PFSK-1 (cell line): ENCODE data around the gene KCNQ1.

Experiments
- FOXP2 ChIP-seq: optimal IDR thresholded peaks from 2 replicates; pipeline ENCODE3; 2011; ENCODE audit warnings: borderline replicate concordance, control low read depth, inconsistent platforms; ENCODE audit not compliant: insufficient read depth; ENCODE audit errors: extremely low read length, extremely low read depth
- POLR2AphosphoS5 ChIP-seq: IDR thresholded peaks from 2 replicates; pipeline ENCODE4 v1.6.1; 2012; ENCODE audit warnings: low read depth, mild to moderate bottlenecking, control low read depth, low read length, moderate library complexity
- SIN3A ChIP-seq: IDR thresholded peaks from 2 replicates; pipeline ENCODE4 v1.6.1; 2012; ENCODE audit warnings: mild to moderate bottlenecking, low read length, moderate library complexity, borderline replicate concordance; ENCODE audit not compliant: insufficient read depth
- TAF1 ChIP-seq: IDR thresholded peaks from 2 replicates; pipeline ENCODE4 v1.6.1; 2012; ENCODE audit warnings: low read length, control low read depth, borderline replicate concordance; ENCODE audit not compliant: insufficient read depth
- TF ChIP-seq, protein P1 (sequence below), 2 experiments: IDR thresholded peaks; 2 replicates each; pipeline versions ENCODE4 v1.6.1 to v1.8.0; 2011 to 2012; ENCODE audit warnings: low read depth in 2 of 2, low read length in 2 of 2, control low read depth in 1 of 2, inconsistent platforms in 1 of 2, mild to moderate bottlenecking in 1 of 2, moderate library complexity in 1 of 2; ENCODE audit not compliant: insufficient read depth in 1 of 2

Gene KCNQ1

DNA sequence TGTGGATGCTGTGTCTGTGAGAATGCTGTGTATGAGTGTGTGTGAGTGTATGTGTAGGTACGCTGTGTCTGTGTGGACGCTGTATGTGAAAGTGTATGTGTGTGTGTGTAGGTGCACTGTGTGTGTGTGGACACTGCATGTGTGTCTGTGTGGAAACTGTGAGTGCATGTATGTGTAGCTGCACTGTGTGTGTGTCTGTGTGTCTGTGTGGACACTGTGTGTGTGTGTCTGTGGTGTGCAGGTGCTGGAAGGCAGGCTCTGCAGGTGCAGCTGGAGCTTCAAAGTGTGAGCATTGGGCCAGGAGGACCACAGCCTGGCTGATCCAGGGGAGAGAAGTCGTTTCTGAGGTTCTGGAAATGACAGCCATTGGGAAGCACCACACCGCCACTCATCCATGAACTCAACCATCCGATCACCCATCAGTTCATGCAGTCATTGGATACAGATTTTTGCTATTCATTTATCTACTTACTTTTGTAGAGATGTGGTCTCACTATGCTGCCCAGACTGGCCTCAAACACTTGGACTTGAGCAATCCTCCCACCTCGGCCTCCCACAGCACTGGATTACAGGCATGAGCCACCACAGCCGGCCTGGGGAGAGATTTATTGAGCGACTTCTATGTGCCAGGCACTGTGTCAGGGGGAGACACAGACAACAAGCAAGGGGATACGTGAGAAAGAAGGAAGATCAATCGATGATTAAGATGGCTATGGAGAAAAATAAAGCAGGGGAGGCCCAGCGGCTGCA, 10.1 kb upstream of the KCNQ1 start:
- TF ChIP-seq POLR2AphosphoS5 (no peak), SIN3A (no peak), FOXP2 (no peak), TAF1 (no peak)
- TF ChIP-seq, protein P1, sequence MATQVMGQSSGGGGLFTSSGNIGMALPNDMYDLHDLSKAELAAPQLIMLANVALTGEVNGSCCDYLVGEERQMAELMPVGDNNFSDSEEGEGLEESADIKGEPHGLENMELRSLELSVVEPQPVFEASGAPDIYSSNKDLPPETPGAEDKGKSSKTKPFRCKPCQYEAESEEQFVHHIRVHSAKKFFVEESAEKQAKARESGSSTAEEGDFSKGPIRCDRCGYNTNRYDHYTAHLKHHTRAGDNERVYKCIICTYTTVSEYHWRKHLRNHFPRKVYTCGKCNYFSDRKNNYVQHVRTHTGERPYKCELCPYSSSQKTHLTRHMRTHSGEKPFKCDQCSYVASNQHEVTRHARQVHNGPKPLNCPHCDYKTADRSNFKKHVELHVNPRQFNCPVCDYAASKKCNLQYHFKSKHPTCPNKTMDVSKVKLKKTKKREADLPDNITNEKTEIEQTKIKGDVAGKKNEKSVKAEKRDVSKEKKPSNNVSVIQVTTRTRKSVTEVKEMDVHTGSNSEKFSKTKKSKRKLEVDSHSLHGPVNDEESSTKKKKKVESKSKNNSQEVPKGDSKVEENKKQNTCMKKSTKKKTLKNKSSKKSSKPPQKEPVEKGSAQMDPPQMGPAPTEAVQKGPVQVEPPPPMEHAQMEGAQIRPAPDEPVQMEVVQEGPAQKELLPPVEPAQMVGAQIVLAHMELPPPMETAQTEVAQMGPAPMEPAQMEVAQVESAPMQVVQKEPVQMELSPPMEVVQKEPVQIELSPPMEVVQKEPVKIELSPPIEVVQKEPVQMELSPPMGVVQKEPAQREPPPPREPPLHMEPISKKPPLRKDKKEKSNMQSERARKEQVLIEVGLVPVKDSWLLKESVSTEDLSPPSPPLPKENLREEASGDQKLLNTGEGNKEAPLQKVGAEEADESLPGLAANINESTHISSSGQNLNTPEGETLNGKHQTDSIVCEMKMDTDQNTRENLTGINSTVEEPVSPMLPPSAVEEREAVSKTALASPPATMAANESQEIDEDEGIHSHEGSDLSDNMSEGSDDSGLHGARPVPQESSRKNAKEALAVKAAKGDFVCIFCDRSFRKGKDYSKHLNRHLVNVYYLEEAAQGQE (IDR thresholded peaks at IDR 0.05; ENCODE audit: insufficient read depth in 1 of 2, low read depth in 2 of 2, low read length in 2 of 2), result no peak

DNA sequence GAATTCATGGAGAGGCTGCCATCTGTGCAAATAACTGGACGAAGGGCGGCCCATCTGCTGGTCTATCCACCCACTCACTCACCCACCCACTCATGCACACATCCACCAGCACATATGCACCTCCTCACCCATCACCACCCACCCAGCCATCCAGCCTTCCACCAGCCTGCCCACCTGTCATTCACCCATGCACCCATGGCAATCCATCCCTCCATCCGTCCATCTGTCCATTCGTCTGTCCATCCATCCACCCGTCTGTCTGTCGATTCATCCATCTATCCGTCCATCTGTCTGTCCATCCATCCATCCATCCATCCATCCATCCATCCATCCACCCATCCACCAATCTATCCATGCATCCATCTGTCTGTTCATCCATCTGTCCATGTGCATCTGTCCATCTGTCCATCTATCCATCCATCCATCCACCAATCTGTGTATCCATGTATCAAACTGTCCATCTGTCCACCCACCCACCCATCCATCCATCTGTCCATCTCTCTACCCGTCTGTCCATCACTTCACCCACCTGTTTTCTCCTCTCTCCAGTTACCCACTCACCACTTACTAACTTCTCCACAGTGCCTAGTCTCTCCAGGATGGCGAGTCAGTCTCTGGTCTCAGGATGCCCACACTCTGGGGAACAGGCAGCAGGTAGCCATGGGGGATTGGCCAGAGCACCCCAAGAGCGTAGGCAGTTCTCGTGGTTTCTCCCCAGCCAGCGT, 9.4 kb upstream of the KCNQ1 start:
- no peak for TF ChIP-seq TAF1
- no peak for TF ChIP-seq FOXP2
- TF ChIP-seq SIN3A, result no peak
- no peak for TF ChIP-seq POLR2AphosphoS5
- TF ChIP-seq, protein P1 (IDR thresholded peaks at IDR 0.05; ENCODE audit: insufficient read depth in 1 of 2, low read depth in 2 of 2, low read length in 2 of 2), result no peak

DNA sequence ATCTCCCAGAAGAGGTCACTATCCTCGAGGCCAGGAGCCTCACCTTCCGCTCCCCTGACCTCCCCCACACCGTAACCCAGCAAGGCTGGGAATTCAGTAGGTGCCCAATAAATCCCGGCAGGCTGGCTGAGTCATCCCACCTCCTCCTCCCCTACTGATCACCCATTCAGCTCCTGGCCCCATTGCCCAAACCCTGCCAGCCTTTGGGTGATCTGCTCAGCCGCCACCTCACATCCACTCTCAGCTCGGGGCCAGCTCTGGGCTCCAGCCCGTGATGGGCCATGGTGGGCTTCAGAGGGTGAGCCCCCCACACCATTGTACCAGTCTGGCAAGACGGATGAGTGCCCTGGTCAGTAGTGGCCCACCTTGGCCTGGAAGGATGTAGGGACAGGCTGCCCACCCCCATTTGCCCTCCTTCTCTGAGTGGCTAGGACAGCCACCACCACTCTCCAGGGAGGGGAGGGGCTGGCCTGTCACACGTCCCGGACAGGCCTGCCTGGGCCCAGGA, 8.7 kb upstream of the KCNQ1 start:
- TF ChIP-seq, protein P1 (IDR thresholded peaks at IDR 0.05; ENCODE audit: insufficient read depth in 1 of 2, low read depth in 2 of 2, low read length in 2 of 2), result no peak

DNA sequence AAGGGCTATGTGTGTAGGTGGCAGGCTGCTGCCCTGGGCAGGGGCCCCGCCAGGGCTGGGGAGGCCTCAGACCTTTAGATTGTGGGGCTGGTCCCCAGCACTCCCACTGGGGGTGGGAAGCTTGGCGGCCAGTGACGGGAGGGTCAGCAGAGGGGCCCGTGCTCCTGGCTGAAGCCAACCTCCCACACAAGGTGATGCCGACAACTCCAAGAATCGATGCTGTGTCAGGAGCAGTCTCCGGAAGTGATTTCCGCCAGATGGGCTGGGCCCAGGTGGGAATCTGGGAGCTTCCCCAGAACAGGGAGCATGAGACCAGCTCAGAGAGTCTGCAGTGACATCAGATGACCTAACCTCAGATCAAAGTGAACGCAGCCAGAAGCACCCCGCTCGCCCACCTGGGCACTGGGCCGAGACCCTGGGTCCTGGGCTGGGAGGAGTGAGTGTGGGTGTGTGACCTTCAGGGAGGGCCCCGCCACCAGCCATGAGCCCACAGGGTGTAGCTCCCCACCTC, 8.2 kb upstream of the KCNQ1 start:
- TF ChIP-seq SIN3A (no peak), POLR2AphosphoS5 (no peak), TAF1 (no peak), FOXP2 (no peak)
- TF ChIP-seq, protein P1 (IDR thresholded peaks at IDR 0.05; ENCODE audit: insufficient read depth in 1 of 2, low read depth in 2 of 2, low read length in 2 of 2), result no peak
